HepG2 (cell line): ENCODE measurements around the gene EMCN. TPM values are rescaled to one million over a fixed set of nuclear protein-coding genes. Genes with fewer than 3 reads are reported as not detected.

ENCODE experiments used
- ATAC-seq: fragments of 200-7000 bp; cut with Tn5 transposase; 3 replicates; pipeline ENCODE4 v1.9.1; 2020; ENCODE audit warnings: mild to moderate bottlenecking, moderate library complexity
- BruUV-seq: library from RNA; stranded (reverse); fragments of 400-500 nt; replicated peaks from 2 replicates; lab custom pipeline; 2021; lab: Mats Ljungman, UMichigan
- CTCF ChIA-PET: fragments of 300-600 bp; formaldehyde crosslinking; extraction: SDS; loops from one replicate; lab custom pipeline; 2021; ENCODE audit warnings: low total read pairs, inconsistent platforms, low intra/inter-chr PET ratio; lab: Yijun Ruan, JAX
- POLR2A ChIA-PET: fragments of 350-600 bp; sonication (Branson Sonifier 250); formaldehyde crosslinking; loops from one replicate; lab custom pipeline; 2020; ENCODE audit warnings: antibody characterized with exemption, inconsistent platforms; lab: Yijun Ruan, JAX
- DNase-seq: peaks from one replicate; pipeline ENCODE4 v3.0.0-alpha.2; 2015; ENCODE audit warnings: low spot score
- FAIRE-seq: peaks from 3 replicates; lab custom pipeline; 2011; peaks lifted over from hg19 to GRCh38; lab: Jason Lieb, UNC
- H2AFZ ChIP-seq: one replicate; pipeline ENCODE4 v1.6.1; 2011; ENCODE audit warnings: low read length, inconsistent platforms
- H3K27ac ChIP-seq: fragments of 300-600 bp; 3 replicates; pipeline ENCODE4 v1.8.0; 2011; ENCODE audit warnings: mixed run types, mild to moderate bottlenecking, mixed read lengths, low read length, inconsistent platforms; ENCODE audit not compliant: insufficient read depth; ENCODE audit errors: extremely low read length
- H3K27me3 ChIP-seq, 2 experiments: fragments of 200-600 bp in 1 of 2; 2 replicates in 1 of 2; 3 replicates in 1 of 2; pipeline versions ENCODE4 v1.6.0 to v1.8.0; 2011; ENCODE audit warnings: low read length in 2 of 2, mild to moderate bottlenecking in 2 of 2, moderate library complexity in 2 of 2, inconsistent platforms in 1 of 2; ENCODE audit not compliant: insufficient read depth in 2 of 2, control insufficient read depth in 1 of 2
- H3K36me3 ChIP-seq, 2 experiments: fragments of 200-600 bp in 1 of 2; replicated peaks in 1 of 2; 2 replicates in 1 of 2; 3 replicates in 1 of 2; pipeline versions ENCODE4 v1.5.1 to v1.8.0; 2011; ENCODE audit warnings: low read length in 2 of 2, inconsistent platforms in 1 of 2; ENCODE audit not compliant: insufficient read depth in 2 of 2, control insufficient read depth in 1 of 2
- H3K4me1 ChIP-seq: 2 replicates; pipeline ENCODE4 v1.5.1; 2012; ENCODE audit warnings: low read length, inconsistent platforms; ENCODE audit not compliant: insufficient read depth
- H3K4me2 ChIP-seq: 2 replicates; pipeline ENCODE4 v1.6.0; 2011; ENCODE audit warnings: low read depth, low read length, inconsistent platforms
- H3K4me3 ChIP-seq, 3 experiments: fragments of 200-600 bp in 1 of 3; sonication (generic), shearing (Covaris generic) in 1 of 3; replicated peaks in 1 of 3; 2 replicates each; pipeline ENCODE4 v1.5.1; 2011 to 2016; ENCODE audit warnings: low read length in 3 of 3, inconsistent platforms in 2 of 3, low read depth in 2 of 3, mild to moderate bottlenecking in 2 of 3, control low read depth in 1 of 3, mixed read lengths in 1 of 3; ENCODE audit not compliant: insufficient read depth in 1 of 3
- H3K79me2 ChIP-seq: one replicate; pipeline ENCODE4 v1.6.1; 2011; ENCODE audit warnings: low read length, inconsistent platforms; ENCODE audit not compliant: insufficient read depth
- H3K9ac ChIP-seq: 2 replicates; pipeline ENCODE4 v1.6.0; 2011; ENCODE audit warnings: mild to moderate bottlenecking, low read depth, low read length, inconsistent platforms; ENCODE audit not compliant: insufficient read depth
- H3K9me3 ChIP-seq: 2 replicates; pipeline ENCODE4 v1.5.1; 2012; ENCODE audit warnings: mild to moderate bottlenecking, low read length
- H4K20me1 ChIP-seq: 2 replicates; pipeline ENCODE4 v1.6.0; 2011; ENCODE audit warnings: inconsistent platforms, mild to moderate bottlenecking, low read length, moderate library complexity; ENCODE audit not compliant: insufficient read depth
- ESRRA ChIP-seq: sonication (generic); formaldehyde crosslinking; IDR thresholded peaks from 2 replicates; pipeline ENCODE4 v1.5.1; 2020; ENCODE audit warnings: mild to moderate bottlenecking, low read depth, missing genetic modification reagents
- RAD21 ChIP-seq: fragments of 450-650 bp; formaldehyde crosslinking; IDR thresholded peaks from 2 replicates; pipeline ENCODE4 v1.5.0; 2020; ENCODE audit warnings: mild to moderate bottlenecking
- TP53 ChIP-seq: sonication (generic); formaldehyde crosslinking; conservative IDR thresholded peaks from 2 replicates; pipeline ENCODE4 v1.4.0; 2020; ENCODE audit warnings: missing genetic modification reagents
- ZFYVE20 ChIP-seq: sonication (generic); formaldehyde crosslinking; IDR thresholded peaks from 2 replicates; pipeline ENCODE4 v1.8.0; 2023; ENCODE audit warnings: low read depth, mild to moderate bottlenecking, moderate library complexity, missing genetic modification reagents, borderline replicate concordance
- ZNF552 ChIP-seq: sonication (generic); formaldehyde crosslinking; IDR thresholded peaks from 2 replicates; pipeline ENCODE4 v1.9.0; 2022; ENCODE audit warnings: missing genetic modification reagents, mild to moderate bottlenecking, borderline replicate concordance
- WGBS: methylation state at CpG from one replicate; pipeline ENCODE4 v1.1.6; 2017; ENCODE audit warnings: low lambda C conversion rate; 5-methylcytosine and 5-hydroxymethylcytosine counted together
- in situ Hi-C: cut with HindIII; loops from 2 replicates; pipeline ENCODE4 v1.10.0; 2017; ENCODE audit warnings: low pct_unique_long_range_greater_than_20kb; ENCODE audit not compliant: extremely low pct_ligation_motif_present
- intact Hi-C: fragments of 100-400 bp; cut with micrococcal nuclease; formaldehyde crosslinking; loops from one replicate; pipeline ENCODE4 v1.10.0; 2022; ENCODE audit not compliant: unreplicated experiment
- polyA plus RNA-seq, 8 experiments: library from polyadenylated mRNA; depleted of rRNA in 3 of 8; stranded (reverse) in 7 of 8; unstranded in 1 of 8; fragments of >200 nt; fragmentation: Illumina TruSeq in 4 of 8; extraction: Trizol in 4 of 8; gene quantifications; 2 replicates each; pipeline versions ENCODE4 v1.2.1 to v1.2.3, GENCODE V29; 2011 to 2016; ENCODE audit warnings: low read depth in 4 of 8, missing spikeins in 1 of 8, mixed read lengths in 1 of 8; ENCODE audit not compliant: insufficient read depth in 1 of 8
- total RNA-seq, 5 experiments: library from RNA; depleted of rRNA; stranded (reverse); fragments of >200 nt; fragmentation: Illumina TruSeq; extraction: Trizol; gene quantifications; 2 replicates each; pipeline ENCODE4 v1.2.3, GENCODE V29; 2016; ENCODE audit warnings: low read depth in 1 of 5
- TF ChIP-seq, protein P1 (sequence below): sonication (generic); formaldehyde crosslinking; IDR thresholded peaks from 2 replicates; pipeline ENCODE4 v1.4.0; 2020; ENCODE audit warnings: missing genetic modification reagents

Gene EMCN
- total and polyA plus RNA-seq, 2 of the 13 experiments (the other 11 are each of a cell fraction or from before 2014, with no cell fraction given), result not detected

DNA sequence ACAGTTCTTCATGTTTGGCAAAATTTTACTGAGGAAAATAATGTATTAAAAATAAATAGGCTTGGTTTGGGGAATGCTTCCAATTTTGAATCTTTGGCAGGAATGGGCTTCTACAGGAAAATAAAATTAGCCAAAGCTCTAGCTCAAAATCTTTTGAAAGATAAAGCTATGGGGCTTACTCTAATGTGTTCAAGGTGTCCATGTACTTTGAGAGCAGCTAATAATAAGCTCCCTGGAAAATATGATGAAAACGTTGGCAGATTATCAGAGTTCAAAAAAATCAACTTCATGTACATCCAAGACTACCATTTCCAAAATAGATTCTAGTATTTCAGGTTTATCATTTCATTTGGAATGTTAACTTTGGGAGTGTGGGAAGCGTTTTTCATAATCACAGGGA, 158.4 kb downstream of the EMCN start:
- FAIRE-seq (no peak), ATAC-seq (no peak), DNase-seq (no peak)
- no peak overlapping the region for H3K9ac ChIP-seq
- H2AFZ ChIP-seq, result no peak overlapping the region
- no TSS peak for BruUV-seq
- no peaks in the 10 kb centered on the region for H3K36me3 ChIP-seq
- H3K27me3 ChIP-seq, result no peaks in the 10 kb centered on the region
- TF ChIP-seq RAD21 (CRISPR knock-in tag), result no peak
- TF ChIP-seq, protein P1, sequence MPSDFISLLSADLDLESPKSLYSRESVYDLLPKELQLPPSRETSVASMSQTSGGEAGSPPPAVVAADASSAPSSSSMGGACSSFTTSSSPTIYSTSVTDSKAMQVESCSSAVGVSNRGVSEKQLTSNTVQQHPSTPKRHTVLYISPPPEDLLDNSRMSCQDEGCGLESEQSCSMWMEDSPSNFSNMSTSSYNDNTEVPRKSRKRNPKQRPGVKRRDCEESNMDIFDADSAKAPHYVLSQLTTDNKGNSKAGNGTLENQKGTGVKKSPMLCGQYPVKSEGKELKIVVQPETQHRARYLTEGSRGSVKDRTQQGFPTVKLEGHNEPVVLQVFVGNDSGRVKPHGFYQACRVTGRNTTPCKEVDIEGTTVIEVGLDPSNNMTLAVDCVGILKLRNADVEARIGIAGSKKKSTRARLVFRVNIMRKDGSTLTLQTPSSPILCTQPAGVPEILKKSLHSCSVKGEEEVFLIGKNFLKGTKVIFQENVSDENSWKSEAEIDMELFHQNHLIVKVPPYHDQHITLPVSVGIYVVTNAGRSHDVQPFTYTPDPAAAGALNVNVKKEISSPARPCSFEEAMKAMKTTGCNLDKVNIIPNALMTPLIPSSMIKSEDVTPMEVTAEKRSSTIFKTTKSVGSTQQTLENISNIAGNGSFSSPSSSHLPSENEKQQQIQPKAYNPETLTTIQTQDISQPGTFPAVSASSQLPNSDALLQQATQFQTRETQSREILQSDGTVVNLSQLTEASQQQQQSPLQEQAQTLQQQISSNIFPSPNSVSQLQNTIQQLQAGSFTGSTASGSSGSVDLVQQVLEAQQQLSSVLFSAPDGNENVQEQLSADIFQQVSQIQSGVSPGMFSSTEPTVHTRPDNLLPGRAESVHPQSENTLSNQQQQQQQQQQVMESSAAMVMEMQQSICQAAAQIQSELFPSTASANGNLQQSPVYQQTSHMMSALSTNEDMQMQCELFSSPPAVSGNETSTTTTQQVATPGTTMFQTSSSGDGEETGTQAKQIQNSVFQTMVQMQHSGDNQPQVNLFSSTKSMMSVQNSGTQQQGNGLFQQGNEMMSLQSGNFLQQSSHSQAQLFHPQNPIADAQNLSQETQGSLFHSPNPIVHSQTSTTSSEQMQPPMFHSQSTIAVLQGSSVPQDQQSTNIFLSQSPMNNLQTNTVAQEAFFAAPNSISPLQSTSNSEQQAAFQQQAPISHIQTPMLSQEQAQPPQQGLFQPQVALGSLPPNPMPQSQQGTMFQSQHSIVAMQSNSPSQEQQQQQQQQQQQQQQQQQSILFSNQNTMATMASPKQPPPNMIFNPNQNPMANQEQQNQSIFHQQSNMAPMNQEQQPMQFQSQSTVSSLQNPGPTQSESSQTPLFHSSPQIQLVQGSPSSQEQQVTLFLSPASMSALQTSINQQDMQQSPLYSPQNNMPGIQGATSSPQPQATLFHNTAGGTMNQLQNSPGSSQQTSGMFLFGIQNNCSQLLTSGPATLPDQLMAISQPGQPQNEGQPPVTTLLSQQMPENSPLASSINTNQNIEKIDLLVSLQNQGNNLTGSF (CRISPR knock-in tag), result no peak
- TF ChIP-seq TP53 (CRISPR knock-in tag), result no peak
- TF ChIP-seq ZNF552, result no peak
- TF ChIP-seq ZFYVE20 (CRISPR knock-in tag), result no peak
- no peak for TF ChIP-seq ESRRA (CRISPR knock-in tag)
- H3K9me3 ChIP-seq, result no peaks in the 10 kb centered on the region
- no peaks in the 10 kb centered on the region for H3K4me1 ChIP-seq
- POLR2A ChIA-PET, result no interaction called here
- no peaks in the 10 kb centered on the region for H4K20me1 ChIP-seq
- CTCF ChIA-PET, result no interaction called here
- H3K4me3 ChIP-seq, result no peak overlapping the region
- 2% methylated on average over 2 of the region's 2 CpGs for WGBS
- no peak overlapping the region for H3K27ac ChIP-seq
- in situ Hi-C loops, result no loop called here
- H3K4me2 ChIP-seq, result no peak overlapping the region
- no peaks in the 10 kb centered on the region for H3K79me2 ChIP-seq
- intact Hi-C loops, result no loop called here
